Measurements from ENCODE around the gene HOXA11. TPM values are rescaled to one million over a fixed set of nuclear protein-coding genes. Genes with fewer than 3 reads are reported as not detected.

HOXA11 gene
- polyA plus RNA-seq, 1 donor from 2014 or later = not detected

GRCh38 chr7:27138985-27139333 is 46.1 kb downstream of the HOXA11 start (continued):
- TF ChIP-seq EZH2 (IDR thresholded peaks at IDR 0.05; ENCODE audit: borderline replicate concordance, insufficient read depth, low read length, poor library complexity, severe bottlenecking) = no peak

- Histone ChIP-seq H3K9me3 (ENCODE audit: low read length) (peaks cover 6% of the 10 kb centered on the region), H3K9me2 (ENCODE audit: insufficient read depth, low read length) (no peaks in the 10 kb centered on the region), H3K27me3 (ENCODE audit: insufficient read depth, low read depth, low read length) (peaks cover 100% of the 10 kb centered on the region), H3K27ac (ENCODE audit: low read length) (no peak overlapping the region), H3K36me3 (ENCODE audit: insufficient read depth, low read length) (no peaks in the 10 kb centered on the region), H3K9ac (ENCODE audit: low read length) (no peak overlapping the region), H4K20me1 (ENCODE audit: insufficient read depth) (no peaks in the 10 kb centered on the region), H2AFZ (ENCODE audit: low read depth, low read length) (no peak overlapping the region), H3K79me2 (replicated peaks; ENCODE audit: insufficient read depth, low read length) (no peaks in the 10 kb centered on the region), H3K4me3 (ENCODE audit: low read length) (no peak overlapping the region), H3K4me2 (ENCODE audit: low read length) (no peak overlapping the region), H3F3A (ENCODE audit: insufficient read depth, low read length, poor library complexity, severe bottlenecking) (no peaks in the 10 kb centered on the region)
- TF ChIP-seq SMC3 (conservative IDR thresholded peaks at IDR 0.05; ENCODE audit: poor library complexity) (no peak), TAF1 (IDR thresholded peaks at IDR 0.05; ENCODE audit: low read depth) (no peak), EZH2 (IDR thresholded peaks at IDR 0.05; ENCODE audit: borderline replicate concordance, insufficient read depth, low read length, poor library complexity, severe bottlenecking) (no peak), REST (IDR thresholded peaks at IDR 0.05; ENCODE audit: borderline replicate concordance) (no peak), MXI1 (conservative IDR thresholded peaks at IDR 0.05; ENCODE audit: poor library complexity, severe bottlenecking) (no peak), CTCF (IDR thresholded peaks at IDR 0.05; ENCODE audit: poor library complexity, severe bottlenecking) (no peak), POLR2AphosphoS5 (IDR thresholded peaks at IDR 0.05) (no peak)
These were observed 46.6 kb downstream of the HOXA11 start for GRCh38 chr7:27138472-27138871.

- no peak overlapping the region for H3K4me3 ChIP-seq (ENCODE audit: low read length)
- no peak overlapping the region for H3K27ac ChIP-seq (ENCODE audit: low read length)
- H3K27me3 ChIP-seq (ENCODE audit: insufficient read depth, low read depth, low read length) = peaks cover 100% of the 10 kb centered on the region
- H3F3A ChIP-seq (ENCODE audit: insufficient read depth, low read length, poor library complexity, severe bottlenecking) = no peaks in the 10 kb centered on the region
- no peak overlapping the region for H3K9ac ChIP-seq (ENCODE audit: low read length)
- no peaks in the 10 kb centered on the region for H3K36me3 ChIP-seq (ENCODE audit: insufficient read depth, low read length)
- peaks cover 9% of the 10 kb centered on the region for H3K9me3 ChIP-seq (ENCODE audit: low read length)
- no peaks in the 10 kb centered on the region for H4K20me1 ChIP-seq (ENCODE audit: insufficient read depth)
- H3K4me2 ChIP-seq (ENCODE audit: low read length) = no peak overlapping the region
- no peak overlapping the region for H2AFZ ChIP-seq (ENCODE audit: low read depth, low read length)
- no peaks in the 10 kb centered on the region for H3K79me2 ChIP-seq (replicated peaks; ENCODE audit: insufficient read depth, low read length)
- H3K9me2 ChIP-seq (ENCODE audit: insufficient read depth, low read length) = no peaks in the 10 kb centered on the region
- TF ChIP-seq RAD21 (conservative IDR thresholded peaks at IDR 0.05) (no peak), MXI1 (conservative IDR thresholded peaks at IDR 0.05; ENCODE audit: poor library complexity, severe bottlenecking) (no peak), TAF1 (IDR thresholded peaks at IDR 0.05; ENCODE audit: low read depth) (no peak), EP300 (conservative IDR thresholded peaks at IDR 0.05; ENCODE audit: poor library complexity, severe bottlenecking) (no peak), REST (IDR thresholded peaks at IDR 0.05; ENCODE audit: borderline replicate concordance) (no peak), EZH2 (IDR thresholded peaks at IDR 0.05; ENCODE audit: borderline replicate concordance, insufficient read depth, low read length, poor library complexity, severe bottlenecking) (no peak), POLR2AphosphoS5 (IDR thresholded peaks at IDR 0.05) (no peak), CTCF (IDR thresholded peaks at IDR 0.05; ENCODE audit: poor library complexity, severe bottlenecking) (no peak), SMC3 (conservative IDR thresholded peaks at IDR 0.05; ENCODE audit: poor library complexity) (no peak)
These were observed 47.3 kb downstream of the HOXA11 start for GRCh38 chr7:27137640-27138315.
